Measurements from ENCODE around the gene AASDHPPT. TPM values are rescaled to one million over a fixed set of nuclear protein-coding genes. Genes with fewer than 3 reads are reported as not detected.

The AASDHPPT gene, protein sequence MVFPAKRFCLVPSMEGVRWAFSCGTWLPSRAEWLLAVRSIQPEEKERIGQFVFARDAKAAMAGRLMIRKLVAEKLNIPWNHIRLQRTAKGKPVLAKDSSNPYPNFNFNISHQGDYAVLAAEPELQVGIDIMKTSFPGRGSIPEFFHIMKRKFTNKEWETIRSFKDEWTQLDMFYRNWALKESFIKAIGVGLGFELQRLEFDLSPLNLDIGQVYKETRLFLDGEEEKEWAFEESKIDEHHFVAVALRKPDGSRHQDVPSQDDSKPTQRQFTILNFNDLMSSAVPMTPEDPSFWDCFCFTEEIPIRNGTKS
- total RNA-seq (10 to 100 TPM; 17.7 to 33.7 (median 27.6) TPM), polyA plus RNA-seq (10 to 100 TPM; 39.4 to 55.9 TPM), total RNA-seq (16.3 reads per million, percentile 46 among the genes with 10 or more reads in this experiment)

DNA sequence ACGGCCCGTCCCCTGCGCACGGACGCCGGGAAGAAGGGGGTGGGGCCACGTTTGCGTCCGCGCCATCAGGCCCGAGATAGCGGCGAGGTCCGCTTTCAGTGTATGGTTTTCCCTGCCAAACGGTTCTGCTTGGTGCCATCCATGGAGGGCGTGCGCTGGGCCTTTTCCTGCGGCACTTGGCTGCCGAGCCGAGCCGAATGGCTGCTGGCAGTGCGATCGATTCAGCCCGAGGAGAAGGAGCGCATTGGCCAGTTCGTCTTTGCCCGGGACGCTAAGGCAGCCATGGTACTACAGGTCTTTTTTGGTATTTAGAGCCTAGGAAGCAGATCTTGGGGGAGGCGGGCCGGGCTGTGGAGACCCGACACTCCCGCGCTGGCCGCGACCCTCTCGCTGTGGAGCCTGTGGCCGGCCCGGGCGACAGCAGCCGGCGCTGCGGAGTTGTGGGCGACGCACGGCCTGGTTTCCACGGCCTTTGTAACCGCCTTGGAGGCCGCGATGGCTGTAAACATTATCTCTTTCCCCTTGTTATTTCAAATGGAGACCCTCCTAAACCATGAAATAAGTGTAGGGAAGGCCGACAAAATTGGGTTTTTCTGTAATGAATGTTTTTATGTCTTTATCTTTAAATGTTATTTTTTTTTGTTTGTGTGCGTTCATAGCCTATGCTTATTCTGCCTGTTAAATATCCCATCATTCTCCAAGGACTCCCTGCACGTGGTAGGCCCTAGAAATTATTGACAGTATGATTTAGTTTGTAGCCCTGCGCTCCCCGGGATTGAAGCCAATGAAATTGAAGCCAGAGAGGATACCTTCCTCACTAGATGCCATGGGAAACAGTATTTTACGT lies at the start of gene AASDHPPT:
AASDHPPT (plus strand) TSS at position 54 of the 847 bp plus-strand sequence; CDS start at position 103, 49 bp downstream.
- peak in 1 of 9 donors; percentile 10 for DNase-seq
- H3K9me3 ChIP-seq (ENCODE audit: control insufficient read depth in 2 of 3, low read length in 3 of 3) = no peaks in the 10 kb centered on the region
- peaks cover 29 to 41% of the 10 kb centered on the region in 2 donors for H3K4me1 ChIP-seq (ENCODE audit: control insufficient read depth in 2 of 2, insufficient read depth in 2 of 2, low read length in 2 of 2)
- CTCF ChIA-PET = interaction anchor here (0.9 kb wide), 1 partner anchor 15 kb away, joined by 3 read pairs; no protein-coding TSS in a partner anchor
- H3K27ac ChIP-seq (ENCODE audit: low read depth, low read length) = peak within 1 kb of the TSS; percentile 91
- H3K27ac Mint-ChIP-seq = peak within 1 kb of the TSS; percentile 91 to 99 (median 98)
- no peaks in the 10 kb centered on the region for H3K27me3 Mint-ChIP-seq
- intact Hi-C loops (cut with micrococcal nuclease) = loop anchor here (1.0 to 10.0 kb wide), 12 partner anchors 7 to 1931 kb away; partner anchors contain the start of genes ALKBH8 (in 2 of the 2), CARD16 (in 2 of the 2), CWF19L2 (in 2 of the 2) and MSANTD4 (in 2 of the 2)
- H3K9me3 Mint-ChIP-seq = no peaks in the 10 kb centered on the region
- H3K27me3 ChIP-seq (ENCODE audit: control insufficient read depth in 2 of 2, insufficient read depth in 2 of 2, low read length in 2 of 2) = no peaks in the 10 kb centered on the region
- peak within 1 kb of the TSS; percentile 85 for H3K4me3 ChIP-seq (ENCODE audit: low read length)
- peaks cover 0 to 26% (median 11%) of the 10 kb centered on the region in 3 experiments for H3K36me3 ChIP-seq (ENCODE audit: control insufficient read depth in 2 of 3, insufficient read depth in 3 of 3, low read length in 3 of 3)
- peak; percentile 31 for ATAC-seq
- peaks cover 5 to 25% (median 13%) of the 10 kb centered on the region in 5 donors for H3K36me3 Mint-ChIP-seq
- peak within 1 kb of the TSS; percentile 95 to 100 (median 98) for H3K4me3 Mint-ChIP-seq
- POLR2A ChIA-PET = interaction anchor here (0.9 to 1.3 kb wide), 2 partner anchors 55 to 63 kb away, joined by 4 to 5 read pairs; no protein-coding TSS in a partner anchor
- H3K4me1 Mint-ChIP-seq = peaks cover 36 to 82% (median 74%) of the 10 kb centered on the region in 7 donors

GRCh38 chr11:106030609-106031008 lies 46.9 kb upstream of the AASDHPPT start:
- ChIA-PET POLR2A (no interaction called here), CTCF (no interaction called here)
- Histone ChIP-seq H3K27ac (ENCODE audit: low read depth, low read length) (no peak overlapping the region), H3K27me3 (ENCODE audit: control insufficient read depth in 2 of 2, insufficient read depth in 2 of 2, low read length in 2 of 2) (no peaks in the 10 kb centered on the region), H3K4me3 (ENCODE audit: low read length) (no peak overlapping the region), H3K36me3 (ENCODE audit: control insufficient read depth in 2 of 3, insufficient read depth in 3 of 3, low read length in 3 of 3) (no peaks in the 10 kb centered on the region), H3K9me3 (ENCODE audit: control insufficient read depth in 2 of 3, low read length in 3 of 3) (no peaks in the 10 kb centered on the region), H3K4me1 (ENCODE audit: control insufficient read depth in 2 of 2, insufficient read depth in 2 of 2, low read length in 2 of 2) (no peaks in the 10 kb centered on the region)
- Mint-ChIP-seq H3K4me1 (peaks cover 0 to 5% (median 0%) of the 10 kb centered on the region in 7 donors), H3K27me3 (peaks cover 38 to 65% (median 51%) of the 10 kb centered on the region in 5 donors), H3K27ac (no peak overlapping the region), H3K4me3 (no peak overlapping the region), H3K36me3 (peaks cover 0 to 5% (median 4%) of the 10 kb centered on the region in 5 donors), H3K9me3 (peaks cover 0 to 19% (median 7%) of the 10 kb centered on the region in 11 donors)
- intact Hi-C loops (cut with micrococcal nuclease) = no loop called here
- DNase-seq (no peak), ATAC-seq (no peak)

GRCh38 chr11:106031202-106031810 lies 46.2 kb upstream of the AASDHPPT start:
- Histone ChIP-seq H3K27ac (ENCODE audit: low read depth, low read length) (no peak overlapping the region), H3K9me3 (ENCODE audit: control insufficient read depth in 2 of 3, low read length in 3 of 3) (no peaks in the 10 kb centered on the region), H3K4me1 (ENCODE audit: control insufficient read depth in 2 of 2, insufficient read depth in 2 of 2, low read length in 2 of 2) (no peaks in the 10 kb centered on the region), H3K27me3 (ENCODE audit: control insufficient read depth in 2 of 2, insufficient read depth in 2 of 2, low read length in 2 of 2) (no peaks in the 10 kb centered on the region), H3K4me3 (ENCODE audit: low read length) (no peak overlapping the region), H3K36me3 (ENCODE audit: control insufficient read depth in 2 of 3, insufficient read depth in 3 of 3, low read length in 3 of 3) (no peaks in the 10 kb centered on the region)
- ChIA-PET CTCF (no interaction called here), POLR2A (no interaction called here)
- DNase-seq = no peak
- Mint-ChIP-seq H3K4me1 (peaks cover 0 to 5% (median 0%) of the 10 kb centered on the region in 7 donors), H3K9me3 (peaks cover 0 to 19% (median 7%) of the 10 kb centered on the region in 11 donors), H3K4me3 (no peak overlapping the region), H3K27ac (no peak overlapping the region), H3K36me3 (peaks cover 0 to 5% (median 4%) of the 10 kb centered on the region in 5 donors), H3K27me3 (peaks cover 37 to 66% (median 54%) of the 10 kb centered on the region in 5 donors)
- intact Hi-C loops (cut with micrococcal nuclease) = no loop called here
- no peak for ATAC-seq

GRCh38 chr11:106031936-106032335 lies 45.5 kb upstream of the AASDHPPT start:
- Mint-ChIP-seq H3K36me3 (peaks cover 0 to 5% (median 4%) of the 10 kb centered on the region in 5 donors), H3K27me3 (peaks cover 33 to 63% (median 54%) of the 10 kb centered on the region in 5 donors), H3K9me3 (peaks cover 0 to 15% (median 7%) of the 10 kb centered on the region in 11 donors), H3K4me3 (no peak overlapping the region), H3K27ac (no peak overlapping the region), H3K4me1 (peaks cover 0 to 5% (median 0%) of the 10 kb centered on the region in 7 donors)
- ATAC-seq = no peak
- Histone ChIP-seq H3K27ac (ENCODE audit: low read depth, low read length) (no peak overlapping the region), H3K27me3 (ENCODE audit: control insufficient read depth in 2 of 2, insufficient read depth in 2 of 2, low read length in 2 of 2) (no peaks in the 10 kb centered on the region), H3K4me3 (ENCODE audit: low read length) (no peak overlapping the region), H3K9me3 (ENCODE audit: control insufficient read depth in 2 of 3, low read length in 3 of 3) (no peaks in the 10 kb centered on the region), H3K36me3 (ENCODE audit: control insufficient read depth in 2 of 3, insufficient read depth in 3 of 3, low read length in 3 of 3) (no peaks in the 10 kb centered on the region), H3K4me1 (ENCODE audit: control insufficient read depth in 2 of 2, insufficient read depth in 2 of 2, low read length in 2 of 2) (no peaks in the 10 kb centered on the region)
- POLR2A ChIA-PET = no interaction called here
- intact Hi-C loops (cut with micrococcal nuclease) = no loop called here
- no peak for DNase-seq
- CTCF ChIA-PET = no interaction called here

DNA sequence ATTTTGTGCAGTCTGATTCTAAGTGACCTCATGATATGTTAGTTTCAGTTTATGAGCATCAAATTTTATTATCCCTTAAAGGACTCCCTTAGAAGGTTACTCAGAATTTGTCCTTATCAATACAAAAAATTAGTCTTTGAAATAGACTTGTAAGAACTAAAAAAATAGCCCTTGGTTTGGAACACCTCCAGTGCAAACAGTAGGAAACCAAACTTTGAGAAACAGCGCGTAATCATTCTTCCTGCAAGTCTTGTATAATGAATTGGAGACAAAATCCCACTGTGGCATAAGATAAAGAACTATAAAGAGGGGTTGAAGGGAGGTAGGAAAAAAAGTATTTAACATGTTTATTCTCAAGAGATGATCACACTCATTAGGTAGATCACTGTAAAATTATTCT lies 44.6 kb upstream of the AASDHPPT start:
- no peaks in the 10 kb centered on the region for H3K36me3 ChIP-seq (ENCODE audit: control insufficient read depth in 2 of 3, insufficient read depth in 3 of 3, low read length in 3 of 3)
- H3K27me3 ChIP-seq (ENCODE audit: control insufficient read depth in 2 of 2, insufficient read depth in 2 of 2, low read length in 2 of 2) = no peaks in the 10 kb centered on the region
- POLR2A ChIA-PET = no interaction called here
- H3K27ac ChIP-seq (ENCODE audit: low read depth, low read length) = no peak overlapping the region
- intact Hi-C loops (cut with micrococcal nuclease) = no loop called here
- Mint-ChIP-seq H3K27me3 (peaks cover 30 to 62% (median 52%) of the 10 kb centered on the region in 5 donors), H3K27ac (no peak overlapping the region), H3K4me3 (no peak overlapping the region), H3K9me3 (peaks cover 0 to 7% (median 2%) of the 10 kb centered on the region in 11 donors), H3K4me1 (peaks cover 0 to 5% (median 0%) of the 10 kb centered on the region in 7 donors), H3K36me3 (peaks cover 0 to 5% (median 0%) of the 10 kb centered on the region in 5 donors)
- H3K4me3 ChIP-seq (ENCODE audit: low read length) = no peak overlapping the region
- ATAC-seq (no peak), DNase-seq (no peak)
- no peaks in the 10 kb centered on the region for H3K9me3 ChIP-seq (ENCODE audit: control insufficient read depth in 2 of 3, low read length in 3 of 3)
- H3K4me1 ChIP-seq (ENCODE audit: control insufficient read depth in 2 of 2, insufficient read depth in 2 of 2, low read length in 2 of 2) = no peaks in the 10 kb centered on the region
- CTCF ChIA-PET = no interaction called here

- ATAC-seq (no peak), DNase-seq (no peak)
- H3K27ac ChIP-seq (ENCODE audit: low read depth, low read length) = no peak overlapping the region
- ChIA-PET POLR2A (no interaction called here), CTCF (no interaction called here)
- no peaks in the 10 kb centered on the region for H3K4me1 Mint-ChIP-seq
- no peaks in the 10 kb centered on the region for H3K4me1 ChIP-seq (ENCODE audit: control insufficient read depth in 2 of 2, insufficient read depth in 2 of 2, low read length in 2 of 2)
- peaks cover 12 to 28% (median 22%) of the 10 kb centered on the region in 5 donors for H3K27me3 Mint-ChIP-seq
- peaks cover 0 to 4% (median 0%) of the 10 kb centered on the region in 11 donors for H3K9me3 Mint-ChIP-seq
- H3K27ac Mint-ChIP-seq = no peak overlapping the region
- H3K36me3 ChIP-seq (ENCODE audit: control insufficient read depth in 2 of 3, insufficient read depth in 3 of 3, low read length in 3 of 3) = no peaks in the 10 kb centered on the region
- no peaks in the 10 kb centered on the region for H3K9me3 ChIP-seq (ENCODE audit: control insufficient read depth in 2 of 3, low read length in 3 of 3)
- no peak overlapping the region for H3K4me3 Mint-ChIP-seq
- intact Hi-C loops (cut with micrococcal nuclease) = no loop called here
- no peak overlapping the region for H3K4me3 ChIP-seq (ENCODE audit: low read length)
- peaks cover 0 to 3% (median 0%) of the 10 kb centered on the region in 5 donors for H3K36me3 Mint-ChIP-seq
- H3K27me3 ChIP-seq (ENCODE audit: control insufficient read depth in 2 of 2, insufficient read depth in 2 of 2, low read length in 2 of 2) = no peaks in the 10 kb centered on the region
Observed at GRCh38 chr11:106043540-106043939, 33.9 kb upstream of the AASDHPPT start.
